ENCODE measurements around the gene C20orf173. TPM values are rescaled to one million over a fixed set of nuclear protein-coding genes. Genes with fewer than 3 reads are reported as not detected.
A peak's percentile ranks its signal among the peaks of the same experiment; 100 is the strongest.
"Not testable (repeated sequence)": the region's sequence is repeated elsewhere in the genome, so short reads cannot be mapped to it uniquely, and the experiment has no call there.

C20orf173 gene
- total and polyA plus RNA-seq, 10 donors, result not detected

GRCh38 chr20:35551503-35551902 lies 22.1 kb upstream of the C20orf173 start:
- H3K4me1 ChIP-seq, result no peaks in the 10 kb centered on the region
- H3K9me3 ChIP-seq, result no peaks in the 10 kb centered on the region
- H3K27ac ChIP-seq, result no peak overlapping the region
- no peak overlapping the region for H3K4me3 ChIP-seq
- 78 to 91% (median 83%) methylated on average over 4 of the region's 4 CpGs for WGBS, 5 donors
- no peak for TF ChIP-seq POLR2A (IDR thresholded peaks at IDR 0.05)
- no peak for TF ChIP-seq CTCF (IDR thresholded peaks at IDR 0.05 in 8 of 11, conservative IDR thresholded peaks at IDR 0.05 in 3 of 11)
- TF ChIP-seq POLR2AphosphoS5 (IDR thresholded peaks at IDR 0.05), result no peak
- intact Hi-C loops (cut with DNase I; ENCODE audit: low total_unique reads), result no loop called here
- no peaks in the 10 kb centered on the region for H3K27me3 ChIP-seq (replicated peaks in 1 of 7)
- H3K36me3 ChIP-seq, result peaks cover 0 to 100% (median 78%) of the 10 kb centered on the region in 6 donors
- peak; percentile 35 for DNase-seq

- Histone ChIP-seq H3K9me3 (no peaks in the 10 kb centered on the region), H3K4me3 (no peak overlapping the region), H3K27me3 (replicated peaks in 1 of 7) (no peaks in the 10 kb centered on the region), H3K27ac (no peak overlapping the region), H3K36me3 (peaks cover 0 to 91% (median 48%) of the 10 kb centered on the region in 6 donors), H3K4me1 (peaks cover 0 to 13% (median 9%) of the 10 kb centered on the region in 6 donors)
- DNase-seq, result peak; percentile 17
- TF ChIP-seq POLR2AphosphoS5 (IDR thresholded peaks at IDR 0.05), result no peak
- TF ChIP-seq CTCF (IDR thresholded peaks at IDR 0.05 in 8 of 11, conservative IDR thresholded peaks at IDR 0.05 in 3 of 11), result no peak
- TF ChIP-seq POLR2A (IDR thresholded peaks at IDR 0.05), result no peak
- WGBS, 5 donors, result 85 to 96% (median 88%) methylated on average over 8 to 9 of the region's 9 CpGs
- intact Hi-C loops (cut with DNase I; ENCODE audit: low total_unique reads), result loop anchor here (10.0 kb wide), 1 partner anchor 67 kb away; the partner anchor contains the start of gene SPAG4
Measured at GRCh38 chr20:35547329-35547728, 17.9 kb upstream of the C20orf173 start.

- Histone ChIP-seq H3K4me3 (no peak overlapping the region), H3K4me1 (peaks cover 0 to 23% (median 18%) of the 10 kb centered on the region in 6 donors), H3K9me3 (no peaks in the 10 kb centered on the region), H3K27me3 (replicated peaks in 1 of 7) (no peaks in the 10 kb centered on the region), H3K27ac (no peak overlapping the region), H3K36me3 (peaks cover 0 to 79% (median 37%) of the 10 kb centered on the region in 6 donors)
- intact Hi-C loops (cut with DNase I; ENCODE audit: low total_unique reads), result loop anchor here (10.0 kb wide), 1 partner anchor 69 kb away; the partner anchor contains the start of gene SPAG4
- TF ChIP-seq CTCF (IDR thresholded peaks at IDR 0.05 in 8 of 11, conservative IDR thresholded peaks at IDR 0.05 in 3 of 11) (no peak), POLR2AphosphoS5 (IDR thresholded peaks at IDR 0.05) (no peak), POLR2A (IDR thresholded peaks at IDR 0.05) (no peak)
- no peak for DNase-seq
- 78 to 88% (median 84%) methylated on average over 1 of the region's 1 CpG for WGBS, 5 donors
Measured at GRCh38 chr20:35546127-35546526, 16.7 kb upstream of the C20orf173 start.

GRCh38 chr20:35544941-35545340 lies 15.5 kb upstream of the C20orf173 start:
- intact Hi-C loops (cut with DNase I; ENCODE audit: low total_unique reads), result loop anchor here (10.0 kb wide), 1 partner anchor 70 kb away; the partner anchor contains the start of gene SPAG4
- not testable (repeated sequence) for H3K27me3 ChIP-seq (replicated peaks in 1 of 7); H3K4me3 ChIP-seq; H3K27ac ChIP-seq; H3K9me3 ChIP-seq
- Histone ChIP-seq H3K36me3 (peaks cover 0 to 67% (median 33%) of the 10 kb centered on the region in 6 donors), H3K4me1 (peaks cover 0 to 34% (median 22%) of the 10 kb centered on the region in 6 donors)
- DNase-seq, result peak; percentile 22
- WGBS, 5 donors, result 89 to 99% (median 96%) methylated on average over 5 to 7 of the region's 7 CpGs

Data from spleen (tissue), 11 donors.